Measurements from ENCODE around the gene AXIN1.
"Not testable (repeated sequence)": the region's sequence is repeated elsewhere in the genome, so short reads cannot be mapped to it uniquely, and the experiment has no call there.

The AXIN1 gene

DNA sequence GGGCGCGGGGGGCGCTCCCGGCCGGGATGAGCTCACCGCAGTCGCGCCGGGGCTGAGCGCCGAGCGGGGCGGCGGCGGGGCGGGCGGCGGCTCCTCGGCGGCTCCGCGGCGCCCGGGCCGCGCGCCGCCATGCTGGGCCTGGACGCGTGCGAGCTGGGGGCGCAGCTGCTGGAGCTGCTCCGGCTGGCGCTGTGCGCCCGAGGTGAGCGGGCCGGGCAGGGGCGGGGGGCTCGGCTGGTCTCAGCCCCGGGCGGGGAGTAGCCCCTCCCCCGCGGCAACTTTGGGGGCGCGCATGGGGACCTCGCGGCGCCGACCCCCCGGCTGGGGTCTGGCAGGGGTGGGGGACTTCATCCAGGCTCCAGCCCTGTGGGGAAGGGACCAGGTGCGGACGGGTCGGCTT lies 72.0 kb downstream of the AXIN1 start, which contains the start of gene ARHGDIG:
Gene ARHGDIG (plus strand): TSS at position 40 of the 400 bp plus-strand sequence. CDS start 90 bp downstream, at position 130.
- no peak for DNase-seq

DNA sequence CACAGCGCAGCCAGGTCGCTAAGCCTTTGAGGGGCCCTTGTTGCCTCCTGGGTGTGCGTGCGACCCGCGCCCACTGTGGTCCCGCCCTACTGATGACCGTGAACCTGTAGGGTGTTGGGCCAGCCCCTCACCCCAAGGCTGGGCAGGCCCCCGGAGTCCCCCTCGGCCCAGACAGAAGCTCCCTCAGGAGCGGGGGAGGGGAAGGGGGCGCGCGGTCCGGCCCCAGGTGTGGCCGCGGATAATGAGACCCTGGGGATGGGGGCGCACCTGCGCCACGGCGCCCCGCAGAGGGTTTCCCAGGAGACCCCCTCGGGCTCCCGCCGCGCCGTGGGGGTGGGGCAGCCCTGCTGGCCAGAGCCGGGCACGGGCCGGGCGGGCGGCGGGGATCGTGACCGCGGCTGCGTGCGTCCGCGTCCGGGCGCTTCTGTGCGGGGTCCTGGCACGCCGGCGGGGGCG lies 72.5 kb downstream of the AXIN1 start:
- no peak for DNase-seq

DNA sequence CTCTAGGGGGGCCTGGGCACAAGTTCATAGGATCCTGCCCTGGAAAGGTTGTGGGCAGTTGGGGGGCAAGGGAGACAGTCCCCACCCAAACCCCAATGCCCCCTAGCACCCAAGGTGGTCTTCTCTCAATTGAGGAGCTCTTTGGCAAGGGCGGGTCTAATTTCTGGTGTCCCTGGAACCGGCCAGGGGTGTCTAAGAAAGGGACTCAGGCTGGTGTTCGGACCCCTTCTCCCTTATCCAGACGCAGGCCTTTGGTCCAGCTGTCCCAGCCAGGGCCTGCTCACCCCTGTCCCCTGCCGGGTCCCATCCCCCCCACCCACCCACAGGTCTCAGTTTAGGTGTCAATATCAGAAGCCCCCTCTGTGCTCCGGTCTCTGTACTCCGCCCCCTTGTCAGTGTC lies 73.0 kb downstream of the AXIN1 start:
- DNase-seq: no peak

DNA sequence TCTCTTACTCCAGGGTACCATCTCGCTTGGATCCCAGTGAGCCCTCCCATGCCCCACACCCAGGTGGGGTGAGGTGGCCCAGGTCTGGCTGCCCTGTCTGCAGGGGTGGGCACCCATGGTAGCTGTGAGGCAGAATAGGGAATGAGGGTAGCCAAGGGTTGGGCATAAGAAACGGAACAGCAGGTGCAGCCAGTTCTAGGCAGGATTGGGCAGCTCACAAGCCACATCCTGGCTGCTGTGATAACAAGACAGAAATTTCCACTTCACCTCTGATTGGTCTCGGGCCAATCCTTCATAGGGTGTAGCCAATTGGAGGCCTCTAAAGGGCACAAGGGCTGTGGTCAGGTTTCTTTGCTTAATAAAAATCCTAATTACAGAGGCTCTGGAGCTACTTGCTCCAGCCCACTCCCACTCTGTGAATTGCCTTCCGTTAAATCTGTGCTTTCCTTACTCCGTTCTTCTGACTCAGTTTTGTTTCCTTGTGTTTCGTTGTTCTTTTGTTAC lies 73.6 kb downstream of the AXIN1 start:
- no peak for DNase-seq

DNA sequence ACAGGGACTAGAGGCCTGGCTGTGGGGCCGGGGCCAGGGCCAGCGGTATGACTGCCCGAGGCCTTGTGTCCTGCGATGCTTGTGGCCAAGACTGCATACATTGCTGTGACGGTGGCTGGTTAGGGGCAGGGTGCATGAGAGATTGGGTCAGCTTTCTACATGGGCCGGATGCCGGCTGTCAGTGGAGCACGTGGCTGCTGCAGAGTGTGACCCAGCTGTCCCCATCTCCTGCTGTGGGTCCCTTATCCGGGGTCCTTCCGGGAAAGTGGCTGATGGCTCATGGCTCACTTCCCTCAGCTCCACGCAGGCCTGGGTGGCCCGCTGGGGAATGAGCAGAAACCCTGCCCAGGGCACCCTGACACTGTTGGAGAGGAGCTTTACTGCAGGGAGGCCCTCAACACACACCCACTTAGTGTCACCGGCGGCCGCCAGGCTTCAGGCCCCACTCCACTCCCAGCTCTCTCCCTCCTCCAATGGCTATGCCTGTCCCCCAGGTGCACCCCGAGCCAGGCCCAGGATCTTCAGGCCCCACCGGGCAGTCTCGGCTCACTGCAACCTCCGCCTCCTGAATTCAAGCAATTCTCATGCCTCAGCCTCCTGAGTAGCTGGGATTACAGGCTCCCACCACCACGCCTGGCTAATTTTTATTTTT lies 76.0 kb downstream of the AXIN1 start:
- no peak for DNase-seq

DNA sequence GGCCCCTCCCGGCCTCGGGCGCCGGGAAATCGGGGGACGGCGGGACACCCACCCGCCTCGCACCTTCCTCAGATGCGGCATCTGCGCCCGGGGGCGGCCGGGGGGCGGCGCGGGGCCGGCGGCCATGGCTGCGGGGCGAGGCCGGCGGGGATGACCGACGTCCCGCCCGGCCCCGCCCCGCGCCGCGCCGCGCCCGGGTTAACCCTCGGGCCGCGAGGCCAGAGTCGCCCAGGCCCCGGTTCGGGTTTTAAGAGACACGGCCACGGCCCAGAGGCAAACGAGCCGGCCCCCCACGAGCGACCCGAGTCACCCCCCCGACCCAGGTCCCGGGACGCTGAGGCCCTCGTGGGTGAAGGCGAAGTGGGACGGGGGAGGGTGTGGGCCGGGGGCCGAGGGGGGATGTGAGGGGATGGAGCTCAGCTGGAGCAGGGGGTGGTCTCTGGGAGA lies 76.7 kb downstream of the AXIN1 start, which contains the start of gene RGS11:
Gene RGS11 (minus strand): TSS at position 159 of the 447 bp plus-strand sequence. CDS start 33 bp downstream, at position 126.
- no peak for DNase-seq

DNA sequence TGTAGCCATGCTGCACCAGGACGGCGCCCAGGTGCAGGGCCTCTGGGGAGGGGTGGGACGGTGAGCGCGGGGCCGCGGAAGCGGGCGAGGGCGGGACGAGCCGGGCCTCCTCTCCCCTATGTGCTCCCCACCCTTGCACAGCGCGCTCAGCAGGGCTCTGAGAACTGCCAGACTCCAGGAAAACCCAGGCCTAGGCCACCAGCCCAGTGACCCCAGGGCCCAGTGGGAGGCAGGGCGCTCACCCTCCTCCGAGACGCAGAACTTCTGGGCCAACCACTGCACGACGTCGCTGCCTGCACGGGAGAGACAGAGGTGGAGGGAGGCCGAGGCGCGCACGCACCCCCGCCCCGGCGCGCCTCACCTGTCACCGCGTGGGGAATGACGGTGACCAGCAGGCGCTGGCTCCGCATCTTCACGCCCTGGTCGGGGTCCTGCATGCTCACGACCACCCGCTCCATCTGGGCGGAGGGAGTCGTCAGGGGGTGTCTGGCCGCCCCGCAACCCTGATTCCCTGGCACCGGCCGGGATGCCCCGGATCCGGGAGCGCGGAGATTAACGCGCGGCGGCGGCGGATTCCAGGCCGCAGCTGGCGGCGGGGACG lies 77.4 kb downstream of the AXIN1 start:
- no peak for DNase-seq

DNA sequence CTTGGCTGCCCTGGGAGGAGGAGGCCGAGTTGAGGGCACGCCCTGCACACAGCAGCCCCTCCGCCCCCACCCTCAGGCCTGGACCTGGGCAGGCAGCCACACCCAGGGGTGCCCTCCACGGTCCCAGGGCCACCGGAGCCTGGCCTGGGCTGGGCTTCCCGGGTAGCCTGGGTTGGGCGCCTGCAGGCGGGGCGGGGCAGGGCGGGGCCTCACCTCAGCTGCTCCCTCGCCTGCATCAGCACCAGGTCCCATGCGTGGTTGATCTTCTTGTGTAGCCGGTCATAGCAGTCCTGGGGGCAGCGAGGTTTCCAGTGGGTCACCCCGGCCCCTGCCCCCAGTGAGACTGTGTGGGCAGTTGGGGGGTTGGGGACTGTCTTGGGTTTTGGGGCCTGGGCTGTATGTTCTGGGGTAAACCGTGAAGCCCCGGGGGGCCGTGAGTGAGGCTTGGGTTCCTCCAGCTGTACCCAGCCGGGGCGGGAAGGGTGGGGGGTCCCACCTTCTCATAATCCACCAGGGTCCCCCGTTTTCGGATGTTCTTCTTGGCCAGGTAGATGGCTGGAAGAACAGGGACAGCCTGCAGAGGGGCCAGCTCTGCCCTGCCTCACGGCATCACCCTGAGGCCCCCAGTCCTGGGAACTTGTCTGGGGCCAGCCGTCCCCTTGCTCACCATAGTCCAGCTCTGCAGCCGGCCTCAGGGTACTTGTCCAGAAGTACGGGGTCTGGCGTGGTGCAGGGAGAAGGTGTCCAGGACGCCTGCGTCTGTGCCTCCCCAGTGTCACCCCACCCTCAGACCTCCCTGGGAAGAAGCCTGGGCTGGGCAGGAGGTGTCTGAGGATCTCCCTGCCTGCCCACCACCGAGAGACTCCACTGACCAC lies 78.7 kb downstream of the AXIN1 start:
- no peak for DNase-seq

DNA sequence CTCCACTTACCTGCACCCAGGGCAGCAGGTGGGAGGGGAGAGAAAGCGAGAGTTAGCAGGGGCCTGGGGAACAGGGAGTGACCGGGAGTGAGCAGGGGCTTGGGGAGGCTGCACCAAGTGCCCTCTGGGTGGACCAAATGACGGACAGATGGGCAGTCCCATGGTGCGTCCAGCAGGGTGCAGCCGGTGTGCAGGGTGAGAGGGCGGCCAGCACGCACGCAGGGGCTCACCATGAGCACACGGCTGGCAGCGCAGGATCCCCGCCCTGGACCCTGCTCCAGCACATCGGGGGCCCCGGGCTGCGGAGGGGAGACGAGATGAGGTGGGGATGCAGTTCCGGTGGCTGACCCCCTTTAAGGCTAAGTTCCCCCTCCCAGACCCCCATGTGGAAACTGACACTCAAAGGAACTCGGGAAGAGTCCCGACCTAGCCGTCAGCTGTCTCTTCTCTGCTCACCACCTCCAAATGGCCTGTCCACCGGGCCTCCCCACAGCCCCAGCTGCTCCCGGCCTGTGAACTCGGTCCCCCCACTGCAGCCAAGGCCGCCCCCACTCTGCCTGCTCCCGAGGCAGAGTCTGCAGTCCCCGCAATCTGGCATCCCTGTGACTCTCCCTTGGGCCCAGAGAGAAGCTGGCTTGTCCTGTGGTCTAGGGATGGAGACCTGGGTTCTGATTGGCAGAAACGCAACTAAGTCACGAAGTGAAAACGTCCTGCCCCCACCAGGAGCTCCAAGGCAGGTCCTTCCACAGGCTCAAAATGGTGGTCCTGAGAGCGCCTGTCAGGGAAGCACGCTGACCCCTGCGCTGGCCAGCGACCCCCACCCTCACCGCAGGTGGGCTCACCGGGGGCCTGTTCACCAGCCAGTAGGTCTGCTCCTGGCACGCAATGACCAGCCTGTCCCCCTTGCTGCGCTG lies 79.6 kb downstream of the AXIN1 start:
- DNase-seq: no peak

DNA sequence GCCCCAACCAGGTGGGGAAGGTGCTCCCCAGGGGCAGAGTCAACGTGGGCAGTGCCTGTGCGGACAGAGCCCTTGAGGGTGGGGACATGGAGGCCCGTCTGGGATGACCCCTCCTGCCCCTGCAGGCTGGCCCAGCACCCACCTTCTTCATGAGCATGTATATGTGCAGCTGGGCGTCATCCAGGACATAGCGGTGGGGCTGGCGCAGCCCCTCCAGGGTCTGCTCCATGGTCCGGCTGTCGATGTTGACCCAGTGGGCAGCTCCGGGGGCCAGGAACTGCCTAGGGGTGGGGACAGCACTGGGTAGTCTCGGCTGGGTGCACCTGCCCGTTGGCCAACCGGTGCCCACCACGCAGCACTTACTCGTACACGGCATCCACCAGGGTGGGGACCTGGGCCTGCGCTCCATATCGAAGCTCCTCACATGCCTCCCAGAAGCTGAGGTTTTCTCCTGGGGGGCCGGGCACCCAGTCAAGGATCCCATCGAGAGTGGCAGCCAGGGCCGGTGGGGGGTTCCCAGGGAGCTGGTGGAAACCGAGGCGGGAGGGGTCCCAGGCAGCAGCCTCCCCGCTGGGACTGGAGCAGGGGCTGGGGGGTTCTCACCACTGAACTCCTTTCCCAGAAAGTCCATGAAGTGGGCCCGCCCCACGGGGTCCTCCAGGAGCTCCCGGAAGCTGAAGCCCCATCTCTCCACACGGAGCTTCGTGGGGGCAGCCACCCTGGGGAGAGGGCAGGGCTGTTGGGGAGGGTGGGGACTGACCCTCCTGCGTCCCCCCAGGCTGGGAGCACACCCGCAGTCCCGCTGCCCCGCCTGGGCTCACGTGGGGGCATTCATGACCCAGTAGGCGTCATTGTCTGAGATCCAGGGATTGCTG lies 81.9 kb downstream of the AXIN1 start:
- DNase-seq: no peak

DNA sequence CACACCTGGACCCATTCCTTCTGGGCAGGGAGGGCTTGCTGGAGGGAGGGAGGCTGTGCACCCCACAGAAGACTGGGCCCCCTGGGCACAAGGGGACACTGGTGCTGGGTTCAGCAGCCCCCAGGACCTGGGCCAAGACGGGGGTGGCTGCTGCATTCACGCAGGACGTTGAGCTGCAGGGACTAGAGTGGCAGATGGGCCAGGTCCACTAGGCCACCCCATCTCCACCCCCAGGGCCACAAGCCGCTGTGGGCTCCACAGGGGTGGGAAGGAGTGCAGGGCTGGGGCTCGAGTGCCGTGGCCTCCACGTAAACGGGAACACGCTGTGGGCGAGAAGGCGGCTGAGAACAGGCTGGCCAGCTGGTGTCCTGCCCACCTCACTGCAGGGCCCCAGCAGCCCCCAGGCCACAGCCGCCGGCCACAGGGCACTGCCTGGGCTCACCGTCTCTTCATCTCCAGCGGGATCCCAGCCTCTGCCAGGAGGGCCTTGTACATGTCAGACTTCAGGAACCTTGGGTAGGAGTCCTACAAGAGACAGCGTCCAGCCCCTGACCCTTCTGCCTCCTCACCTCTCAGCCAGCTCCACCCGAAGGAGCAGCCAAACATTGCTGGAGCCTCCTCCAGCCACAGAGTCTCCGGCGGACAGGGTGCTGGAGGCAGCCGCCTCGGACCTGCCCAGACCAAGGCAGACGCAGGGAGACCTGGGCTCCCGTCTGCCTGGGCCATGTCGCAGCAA lies 83.3 kb downstream of the AXIN1 start:
- no peak for DNase-seq

DNA sequence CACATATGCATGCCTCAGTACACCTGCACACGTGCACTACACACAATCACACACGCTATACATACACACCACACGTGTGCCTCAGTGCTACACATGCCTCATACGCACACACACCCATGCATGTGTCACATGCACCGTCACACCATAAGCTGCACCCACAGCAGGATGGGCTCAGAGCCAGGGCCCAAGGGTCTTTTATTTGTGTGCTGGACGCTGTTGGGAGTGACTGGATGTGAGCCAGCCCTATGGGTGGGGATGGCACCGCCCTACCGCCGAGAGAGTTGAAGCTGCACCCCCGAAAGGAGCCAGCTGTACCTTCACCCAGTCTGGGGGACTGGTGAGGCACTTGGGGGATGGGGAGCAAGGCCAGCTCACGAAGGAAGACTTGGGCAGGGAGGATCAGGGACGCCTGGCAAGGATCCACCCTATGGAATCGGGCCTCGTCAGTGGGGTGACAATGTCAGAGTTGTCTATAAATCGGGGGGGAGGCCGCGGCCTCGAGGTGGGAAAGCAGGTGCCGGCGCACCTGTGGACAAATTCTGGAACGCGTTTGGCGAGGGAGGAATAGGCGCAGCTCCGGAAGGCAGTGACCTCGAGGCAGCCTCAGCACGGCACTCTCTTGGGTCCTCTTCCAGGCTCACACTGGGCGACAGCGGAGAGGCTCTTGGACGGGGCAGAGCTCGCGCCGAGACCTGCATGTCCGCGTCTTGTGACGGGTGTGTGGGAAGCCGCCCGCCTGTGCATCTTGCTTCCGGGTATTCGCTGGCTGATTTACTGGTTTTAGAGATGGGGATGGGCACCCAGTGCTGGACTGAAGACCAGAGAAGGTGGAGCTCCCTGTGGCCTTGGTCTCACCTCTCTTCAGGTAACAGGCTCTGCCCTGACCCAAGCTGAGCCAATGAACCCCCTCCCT lies 84.1 kb downstream of the AXIN1 start:
- DNase-seq: no peak

DNA sequence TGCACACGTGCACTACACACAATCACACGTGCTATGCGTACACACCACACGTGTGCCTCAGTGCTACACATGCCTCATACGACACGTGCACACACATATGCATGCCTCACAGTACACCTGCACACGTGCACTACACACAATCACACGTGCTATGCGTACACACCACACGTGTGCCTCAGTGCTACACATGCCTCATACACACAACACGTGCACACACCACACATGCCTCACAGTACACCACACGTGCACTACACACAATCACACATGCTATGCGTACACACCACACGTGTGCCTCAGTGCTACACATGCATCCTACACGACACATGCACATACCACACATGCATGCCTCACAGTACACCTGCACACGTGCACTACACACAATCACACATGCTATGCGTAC lies 85.0 kb downstream of the AXIN1 start:
- DNase-seq: not testable (repeated sequence)

DNA sequence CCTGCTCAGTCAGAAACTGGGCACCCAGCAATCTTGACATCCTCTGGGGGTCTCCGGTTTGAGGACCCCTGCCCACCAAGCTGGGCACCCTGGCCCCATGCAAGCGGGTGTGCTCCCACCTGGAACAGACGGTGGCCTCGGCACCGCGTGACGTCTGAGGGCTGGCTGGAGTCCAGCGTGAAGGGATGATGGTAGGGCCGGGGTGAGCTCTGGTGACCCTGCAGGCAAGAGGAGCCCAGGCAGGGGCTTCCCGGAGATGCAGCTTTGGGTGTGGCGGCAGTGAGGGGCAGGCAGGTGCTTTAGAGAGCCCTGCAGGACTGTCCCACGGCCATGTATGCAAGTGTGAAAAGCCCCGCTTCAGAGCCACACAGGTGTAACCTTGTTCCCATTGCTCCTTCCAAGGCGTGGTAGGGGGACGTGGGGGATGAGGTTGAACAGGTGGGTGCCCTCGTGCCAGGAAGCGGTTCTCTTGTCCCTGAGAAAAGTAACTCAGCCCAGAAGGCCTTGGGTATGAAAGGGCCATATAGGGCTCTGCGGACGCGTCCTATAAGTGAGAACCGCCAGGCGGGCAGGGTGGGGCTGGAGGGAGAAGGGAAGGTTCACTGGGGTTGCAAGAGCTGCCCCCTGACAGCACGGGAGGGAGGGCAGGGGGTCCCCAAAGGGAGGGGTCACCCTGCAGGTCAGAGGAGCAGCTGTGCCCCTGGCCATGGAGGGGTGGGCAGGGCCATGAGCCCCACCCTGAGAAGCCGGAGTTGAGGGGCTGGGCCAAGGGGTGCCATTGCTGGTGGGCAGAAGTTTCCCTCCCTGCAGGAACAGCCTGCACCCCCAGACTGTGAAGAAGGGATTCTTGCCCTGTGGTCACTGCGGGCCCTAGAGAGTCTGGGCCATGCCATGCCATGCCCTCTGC lies 86.0 kb downstream of the AXIN1 start:
- DNase-seq: no peak

DNA sequence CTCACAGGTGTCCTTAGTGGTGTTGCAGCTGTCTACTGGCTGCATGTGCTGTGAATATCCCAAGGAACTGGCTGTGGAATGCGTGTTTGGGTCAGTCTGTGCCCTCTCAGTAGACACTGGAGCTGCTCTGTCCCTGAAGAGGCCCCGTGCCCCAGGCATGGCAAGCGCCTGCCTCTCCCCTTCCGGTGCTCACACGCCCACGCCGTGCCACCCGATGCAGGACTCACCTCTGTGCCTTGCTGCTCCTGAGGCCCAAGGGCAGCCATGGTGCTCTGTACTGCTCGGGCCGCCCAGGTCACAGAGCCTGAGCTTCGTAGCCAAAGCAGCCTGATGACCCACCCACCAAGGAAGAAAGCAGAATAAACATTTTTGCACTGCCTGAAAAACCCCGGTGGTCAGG lies 86.8 kb downstream of the AXIN1 start:
- DNase-seq: no peak

DNA sequence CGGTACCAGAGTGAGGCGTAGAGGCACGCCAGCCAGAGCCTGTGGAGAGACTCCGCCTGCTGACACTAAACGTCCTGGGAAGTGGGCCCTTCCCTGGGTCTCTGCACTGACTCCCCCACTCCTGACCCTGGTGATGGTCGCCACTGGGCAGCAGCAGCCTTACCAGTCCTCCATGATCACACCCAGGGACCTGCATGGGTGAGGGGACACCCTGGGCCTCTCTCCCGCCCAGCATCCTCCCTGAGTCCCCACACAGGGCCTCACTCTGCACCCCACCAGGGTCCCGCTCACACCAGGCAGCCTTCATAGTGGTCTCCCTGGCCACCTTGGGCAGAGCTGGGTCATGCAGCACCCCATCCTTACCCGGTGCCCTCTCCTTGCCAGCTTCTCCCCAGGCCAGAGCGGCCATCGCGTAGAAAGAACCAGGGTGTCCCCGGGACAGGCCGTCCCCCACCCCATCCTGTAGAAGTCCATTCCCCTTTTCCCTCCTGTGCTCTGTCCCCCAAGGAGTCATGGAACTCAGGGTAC lies 87.5 kb downstream of the AXIN1 start:
- no peak for DNase-seq

DNA sequence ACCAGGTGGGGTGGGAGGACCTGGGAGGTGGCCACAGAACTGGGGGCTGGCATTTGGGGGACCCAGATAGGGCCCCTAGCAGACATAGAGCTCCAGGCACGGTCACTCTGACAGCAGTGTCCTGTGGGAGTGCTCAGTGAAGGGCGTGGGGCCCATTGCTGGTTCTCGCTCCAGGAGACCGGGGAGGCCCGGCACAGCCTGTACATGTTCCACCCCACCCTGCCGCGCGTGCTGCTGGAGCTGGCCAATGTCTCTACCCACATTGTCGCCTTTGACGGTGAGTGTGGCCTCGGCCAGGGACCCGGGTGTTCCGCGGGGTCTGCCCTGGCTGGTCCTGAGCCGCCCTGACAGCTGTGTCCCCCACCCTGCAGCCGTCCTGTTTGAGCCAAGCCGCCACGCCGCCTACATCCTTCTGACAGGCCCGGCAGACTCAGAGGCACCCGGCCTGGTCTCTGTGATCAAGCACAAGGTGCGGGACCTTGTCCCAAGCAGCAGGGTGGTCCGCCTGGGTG lies 88.0 kb downstream of the AXIN1 start:
- no peak for DNase-seq

DNA sequence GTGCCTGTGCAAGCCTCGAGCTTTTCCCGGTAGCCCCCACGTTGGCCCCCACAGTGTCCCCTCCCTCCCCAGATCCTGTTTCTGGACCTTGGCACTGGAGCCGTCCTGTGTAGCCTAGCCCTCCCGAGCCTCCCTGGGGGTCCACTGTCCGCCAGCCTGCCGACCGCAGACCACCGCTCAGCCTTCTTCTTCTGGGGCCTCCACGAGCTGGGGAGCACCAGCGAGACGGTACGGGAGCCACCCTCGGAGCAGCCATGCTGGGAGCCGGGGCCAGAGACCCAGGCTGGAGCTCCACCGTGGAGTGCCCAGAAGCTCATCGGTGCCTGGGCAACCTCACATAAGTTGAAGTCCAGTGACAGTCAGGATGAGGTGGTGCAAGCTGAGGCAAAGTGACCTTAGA lies 88.6 kb downstream of the AXIN1 start:
- no peak for DNase-seq

Data from activated CD4-positive, CD25-positive, alpha-beta regulatory T cell (primary cell).